A549 (cell line): Measurements from ENCODE around the gene DRD2.

Experiments
- ATOH8 ChIP-seq: fragments of 250-450 bp; sonication (Bioruptor Pico); IDR thresholded peaks from 2 replicates; pipeline ENCODE4 v1.5.0; 2020; ENCODE audit warnings: low read depth, mild to moderate bottlenecking, moderate library complexity
- CBX8 ChIP-seq: fragments of 200-600 bp; sonication (generic); IDR thresholded peaks from 2 replicates; pipeline ENCODE4 v1.6.1; 2016
- CHD2 ChIP-seq: fragments of 150-350 bp; IDR thresholded peaks from 2 replicates; pipeline ENCODE4 v1.6.1; 2014; ENCODE audit warnings: low read length; ENCODE audit not compliant: partially characterized antibody
- CTCF ChIP-seq: fragments of >200 bp; sonication (Bioruptor Twin); formaldehyde crosslinking; IDR thresholded peaks from 3 replicates; pipeline ENCODE4 v1.5.1; 2016
- EP300 ChIP-seq, 2 experiments: fragments of >200 bp; sonication (Bioruptor Twin); formaldehyde crosslinking; IDR thresholded peaks; 2 replicates in 1 of 2; 3 replicates in 1 of 2; pipeline ENCODE4 v1.6.1; 2016 to 2017
- HMGXB4 ChIP-seq: fragments of 250-450 bp; sonication (Bioruptor Pico); IDR thresholded peaks from 2 replicates; pipeline ENCODE4 v1.5.0; 2021; ENCODE audit warnings: mild to moderate bottlenecking, moderate library complexity, borderline replicate concordance
- JUN ChIP-seq, 2 experiments: fragments of >200 bp; sonication (Bioruptor Twin); formaldehyde crosslinking; IDR thresholded peaks; 2 replicates in 1 of 2; 3 replicates in 1 of 2; pipeline ENCODE4 v1.6.1; 2016 to 2017
- KDM1A ChIP-seq: fragments of 200-600 bp; sonication (generic); IDR thresholded peaks from 2 replicates; pipeline ENCODE4 v1.6.1; 2016; ENCODE audit warnings: low read depth, mild to moderate bottlenecking
- POLR2A ChIP-seq: IDR thresholded peaks from 2 replicates; pipeline ENCODE4 v1.6.1; 2012; ENCODE audit warnings: mild to moderate bottlenecking, low read length
- REST ChIP-seq: fragments of 200-600 bp; sonication (generic); IDR thresholded peaks from 2 replicates; pipeline ENCODE4 v1.6.1; 2016; ENCODE audit warnings: antibody characterized with exemption, mild to moderate bottlenecking, moderate library complexity
- SMC3 ChIP-seq: fragments of >200 bp; sonication (Bioruptor Twin); formaldehyde crosslinking; IDR thresholded peaks from 3 replicates; pipeline ENCODE4 v1.6.1; 2018; ENCODE audit warnings: inconsistent platforms
- ZC3H11A ChIP-seq: fragments of 450-650 bp; IDR thresholded peaks from 2 replicates; pipeline ENCODE4 v1.6.1; 2014; ENCODE audit warnings: antibody characterized with exemption, mild to moderate bottlenecking

- TF ChIP-seq POLR2A = no peak
- TF ChIP-seq KDM1A = no peak
- no peak for TF ChIP-seq CTCF
- TF ChIP-seq EP300 (IDR thresholded peaks at IDR 0.05) = no peak
- no peak for TF ChIP-seq SMC3
- TF ChIP-seq ATOH8 (CRISPR knock-in tag) = no peak
- TF ChIP-seq CBX8 = no peak
- no peak for TF ChIP-seq REST
- TF ChIP-seq HMGXB4 (CRISPR knock-in tag) = no peak
- TF ChIP-seq CHD2 = no peak
- TF ChIP-seq JUN (IDR thresholded peaks at IDR 0.05) = no peak
- no peak for TF ChIP-seq ZC3H11A
Measured at GRCh38 chr11:113415343-113415742, 59.9 kb downstream of the DRD2 start.
